HS-5 (cell line): ENCODE data around the gene NOX5.

ENCODE experiments used
- DNase-seq: peaks from one replicate; pipeline ENCODE4 v3.0.0-alpha.2; 2012; ENCODE audit warnings: low read depth

The NOX5 gene

DNA sequence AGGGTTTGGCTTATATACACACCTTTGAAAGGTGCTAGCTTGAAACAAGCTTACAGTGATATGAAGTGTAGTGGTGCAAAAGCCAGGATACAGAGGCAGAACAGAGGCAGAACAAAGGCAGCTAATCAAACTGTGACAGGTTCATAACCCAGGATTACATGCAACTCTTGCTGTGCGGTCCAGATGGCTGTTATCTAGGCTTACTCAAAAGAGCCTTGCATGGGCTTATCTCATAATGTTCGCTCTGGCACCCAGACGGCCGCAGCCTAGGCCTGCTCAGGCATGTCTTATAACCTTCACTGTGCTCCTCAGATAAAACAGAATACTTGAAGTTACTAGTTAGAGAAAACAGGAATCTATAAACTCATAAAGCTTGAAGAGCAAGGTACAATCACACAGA lies 22.8 kb upstream of the NOX5 start:
- DNase-seq, result no peak

DNA sequence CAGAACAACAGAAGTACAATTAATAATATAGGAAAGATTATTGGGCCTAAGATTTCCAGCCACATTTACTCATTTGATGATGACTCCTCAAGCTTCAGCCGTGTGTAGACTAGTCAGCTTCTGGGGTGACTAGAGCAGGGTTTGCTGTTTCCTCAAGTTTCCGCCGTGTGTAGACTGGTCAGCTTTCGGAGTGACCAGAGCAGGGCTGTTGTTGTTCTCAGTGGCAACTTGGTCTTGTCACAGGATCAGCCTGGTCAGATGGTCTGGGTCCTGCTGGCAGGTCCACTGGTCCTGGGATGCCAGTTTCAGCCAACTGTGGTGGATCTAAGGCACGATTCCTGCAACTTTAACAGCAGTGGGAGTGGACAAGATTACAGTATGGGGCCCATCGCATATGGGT lies 21.8 kb upstream of the NOX5 start:
- DNase-seq, result no peak

DNA sequence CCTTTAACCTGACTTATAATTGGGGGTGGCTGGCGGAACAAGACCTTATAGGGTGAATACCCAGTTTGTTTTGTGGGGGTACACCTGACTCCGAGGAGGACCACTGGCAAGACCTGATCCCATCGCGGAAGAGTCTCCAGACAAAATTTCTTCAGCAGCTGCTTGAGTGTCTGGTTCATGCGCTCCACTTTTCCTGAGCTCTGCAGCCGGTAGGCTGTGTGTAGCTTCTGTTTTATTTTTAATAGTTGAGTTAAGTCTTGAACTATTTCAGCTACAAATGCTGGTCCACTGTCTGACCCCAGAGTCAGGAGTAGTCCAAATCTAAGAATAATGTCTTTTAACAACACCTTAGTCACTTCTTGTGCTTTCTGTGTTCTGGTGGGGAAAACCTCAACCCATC lies 21.2 kb upstream of the NOX5 start:
- DNase-seq, result no peak

DNA sequence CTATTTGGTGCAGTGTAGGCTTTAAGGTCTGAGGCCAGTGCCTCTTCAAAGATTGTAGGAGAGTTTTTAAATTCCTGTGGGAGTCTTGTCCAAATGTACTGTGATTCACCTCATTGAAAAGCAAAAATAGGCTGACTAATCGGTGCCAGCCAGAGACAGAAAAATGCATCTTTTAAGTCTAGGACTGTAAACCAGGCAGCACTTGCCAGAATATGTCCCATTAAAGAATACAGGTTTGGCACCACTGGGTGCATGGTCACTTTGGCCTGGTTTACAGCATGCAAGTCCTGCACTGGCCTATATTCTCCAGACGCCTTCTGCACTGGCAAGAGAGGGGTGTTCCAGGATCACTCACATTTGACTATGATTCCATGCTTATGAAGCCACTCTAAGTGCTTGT lies 20.3 kb upstream of the NOX5 start:
- DNase-seq, result peak; percentile 59

DNA sequence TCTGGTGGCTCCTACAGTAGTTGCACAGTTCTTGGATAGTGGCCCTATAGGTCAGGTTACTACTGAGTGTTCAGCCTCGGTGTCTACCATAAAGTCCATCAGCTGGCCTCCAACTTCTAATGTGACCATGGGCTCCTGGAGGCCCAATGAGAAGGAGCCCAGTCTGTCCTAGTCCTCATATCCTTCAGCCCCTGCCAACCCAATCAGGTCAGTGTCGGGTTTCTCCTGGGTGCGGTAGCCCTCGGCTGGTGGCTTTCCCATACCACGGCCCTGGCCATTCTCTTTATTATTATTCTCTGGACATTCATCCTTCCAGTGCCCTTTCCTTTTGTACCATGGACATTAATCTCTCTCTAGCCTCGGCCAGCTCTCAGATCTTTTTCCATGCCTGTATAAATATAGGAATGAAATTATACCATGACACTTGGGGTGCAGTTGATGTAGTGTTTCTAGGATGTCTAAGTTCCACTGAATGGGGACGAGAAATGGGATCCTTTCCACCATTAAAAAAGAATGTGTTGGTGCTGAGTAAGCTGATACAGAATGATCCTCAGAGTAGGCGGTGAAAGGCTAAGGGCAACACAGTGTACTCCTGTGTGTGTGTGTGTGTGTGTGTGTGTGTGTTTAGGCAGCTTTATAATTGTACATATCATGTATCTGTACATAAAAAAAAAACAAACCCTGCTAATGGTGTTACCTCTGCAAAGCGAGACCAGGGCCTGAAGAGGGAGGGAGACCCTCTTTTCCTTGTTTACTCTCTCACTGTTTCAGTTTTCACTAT lies 19.3 kb upstream of the NOX5 start:
- no peak for DNase-seq

DNA sequence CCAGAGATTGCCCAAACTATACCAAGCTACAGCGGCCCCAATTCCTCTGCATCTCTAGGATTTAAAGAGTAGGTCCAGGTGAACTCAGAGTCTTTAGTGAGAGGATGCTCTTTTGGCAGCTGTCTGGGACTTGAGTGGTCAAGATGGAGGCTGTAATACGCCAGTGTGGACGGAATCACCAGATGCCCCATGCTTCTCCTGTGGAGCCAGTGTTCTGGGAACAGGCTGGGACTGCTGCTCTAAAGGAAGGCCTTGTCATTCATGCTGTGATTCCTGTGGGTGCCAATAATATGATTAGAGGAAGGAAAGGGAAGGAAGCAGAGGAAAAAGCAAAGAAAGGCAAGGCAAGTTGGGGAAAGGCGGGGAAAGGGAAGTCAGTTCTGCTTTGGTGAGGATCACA lies 17.4 kb upstream of the NOX5 start:
- no peak for DNase-seq

DNA sequence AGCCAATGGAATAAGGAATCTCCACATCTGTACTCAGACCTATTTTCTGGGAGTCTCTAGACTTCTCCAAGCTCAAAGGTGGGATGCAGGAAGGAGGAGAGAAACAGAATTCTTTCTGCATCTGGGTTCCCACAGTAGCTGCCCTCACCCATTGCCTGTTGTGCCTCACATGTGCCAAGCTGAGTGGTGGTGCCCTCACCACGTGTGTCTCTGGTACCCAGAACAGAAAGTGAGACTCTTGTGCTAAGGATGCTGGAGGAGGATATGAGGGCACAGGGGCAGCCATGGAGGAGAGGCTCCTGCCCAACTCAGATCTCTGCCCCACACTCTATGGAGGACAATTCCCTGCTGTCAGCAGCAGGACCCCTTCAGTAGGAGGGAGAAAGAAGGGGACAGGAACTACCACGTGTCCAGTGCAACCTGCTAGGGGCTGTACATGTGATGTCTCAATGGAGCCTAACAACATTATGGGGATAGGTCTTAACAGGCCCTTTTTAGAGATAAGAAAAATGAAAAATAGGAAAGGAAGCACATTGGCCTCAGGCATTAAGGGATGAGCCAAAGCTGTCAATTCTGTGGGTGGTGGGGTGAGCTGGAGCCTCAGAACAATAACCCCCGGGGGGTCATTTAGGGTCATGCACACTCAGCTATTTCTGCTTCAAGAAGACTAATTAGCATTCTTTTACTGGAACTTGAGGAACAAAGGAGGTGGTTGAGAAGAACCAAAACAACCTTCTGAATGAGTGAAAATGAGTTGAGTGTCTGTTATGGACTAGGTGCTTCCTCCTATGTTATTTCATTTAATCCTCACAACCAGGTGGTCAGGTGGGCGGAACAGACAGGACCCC lies 16.3 kb upstream of the NOX5 start:
- no peak for DNase-seq

DNA sequence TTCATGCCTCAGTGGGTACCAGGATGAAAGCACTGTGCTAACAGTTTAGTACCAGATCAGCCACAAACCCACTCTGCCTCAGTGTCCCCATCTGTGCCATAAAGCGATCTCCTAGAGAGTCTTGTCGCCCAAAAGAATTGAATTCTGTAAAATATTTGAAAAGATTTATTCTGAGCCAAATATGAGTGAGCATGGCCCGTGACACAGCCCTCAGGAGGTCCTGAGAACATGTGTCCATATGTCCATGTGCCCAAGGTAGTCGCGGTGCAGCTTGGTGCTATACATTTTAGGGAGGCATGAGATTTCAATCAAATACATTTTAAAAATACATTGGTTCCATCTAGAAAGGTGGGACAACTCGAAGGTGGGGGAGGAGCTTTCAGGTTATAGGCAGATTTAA lies 15.4 kb upstream of the NOX5 start:
- no peak for DNase-seq

DNA sequence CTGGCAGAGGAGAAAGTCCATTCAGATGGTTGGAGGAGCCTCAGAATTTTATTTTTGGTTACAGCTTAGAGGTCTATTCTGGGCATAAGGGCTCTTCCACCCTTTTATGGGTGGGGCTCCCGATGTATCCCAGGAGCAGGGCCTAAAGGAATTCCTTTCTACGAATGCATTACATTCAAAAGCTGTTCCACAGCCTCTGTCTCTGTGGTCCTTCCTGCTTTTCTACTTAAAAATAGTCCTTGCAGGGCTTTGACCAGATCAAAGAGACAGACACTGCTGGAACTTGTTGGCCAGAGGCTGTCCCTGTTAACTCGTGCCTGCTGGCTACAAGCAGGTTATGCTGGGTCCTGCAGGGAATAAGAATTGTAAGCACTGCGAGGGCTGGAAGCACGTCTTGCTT lies 14.4 kb upstream of the NOX5 start:
- no peak for DNase-seq

DNA sequence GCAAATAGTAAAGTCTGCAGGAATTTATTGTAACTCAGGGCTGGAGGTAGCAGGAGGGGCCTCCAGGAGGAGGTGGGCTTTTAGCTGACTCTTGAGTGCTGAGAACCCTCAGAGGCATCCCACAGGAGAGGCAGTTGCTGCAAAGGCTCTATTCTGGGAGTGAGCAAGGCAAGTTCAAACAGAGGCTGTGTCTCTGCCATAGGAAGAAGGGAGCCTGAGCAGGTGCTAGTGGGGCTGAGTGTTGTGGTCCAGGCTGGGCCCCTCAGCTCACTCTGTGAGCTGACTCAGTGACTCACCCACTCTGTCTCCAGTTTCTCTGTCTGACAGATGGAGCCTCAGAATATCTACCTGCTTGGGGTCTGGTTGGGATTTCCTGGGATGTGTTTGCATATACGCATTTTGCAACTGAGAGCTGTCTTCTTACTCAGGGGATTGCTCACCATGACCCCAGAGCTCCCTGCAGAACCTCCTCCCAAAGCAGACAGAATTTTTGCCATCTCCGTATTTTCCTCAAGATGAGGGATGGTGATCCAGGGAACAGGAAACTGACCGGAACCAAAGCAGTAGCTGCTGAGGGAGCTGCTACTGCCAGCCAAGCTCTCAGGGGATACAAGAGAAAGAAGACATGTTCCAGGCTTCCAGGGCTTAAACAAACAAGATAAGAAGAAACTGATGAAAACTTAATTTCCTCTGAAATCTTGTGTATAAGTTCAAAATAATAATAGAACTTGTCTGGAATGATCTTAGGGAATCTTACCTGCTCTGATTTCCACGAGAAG lies 13.6 kb upstream of the NOX5 start:
- DNase-seq, result no peak

DNA sequence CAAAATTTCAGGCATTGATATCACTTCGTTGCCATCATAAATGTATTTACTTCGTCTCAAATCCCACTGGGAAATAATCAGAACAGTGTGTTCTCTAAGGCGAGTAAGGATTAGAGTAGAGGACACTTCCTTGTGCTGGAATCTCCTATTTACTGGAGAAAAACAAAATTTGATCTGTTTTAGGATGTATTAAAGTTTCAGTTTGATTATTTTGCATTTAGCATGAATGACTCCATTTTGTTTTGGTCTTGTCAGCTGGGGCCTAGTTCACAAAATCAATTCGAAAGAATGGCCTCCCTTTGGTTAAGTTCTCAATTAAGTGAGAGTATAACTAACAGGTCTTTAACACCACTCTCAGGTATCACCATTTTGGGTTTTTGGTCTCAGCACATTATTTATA lies 11.7 kb upstream of the NOX5 start:
- no peak for DNase-seq

DNA sequence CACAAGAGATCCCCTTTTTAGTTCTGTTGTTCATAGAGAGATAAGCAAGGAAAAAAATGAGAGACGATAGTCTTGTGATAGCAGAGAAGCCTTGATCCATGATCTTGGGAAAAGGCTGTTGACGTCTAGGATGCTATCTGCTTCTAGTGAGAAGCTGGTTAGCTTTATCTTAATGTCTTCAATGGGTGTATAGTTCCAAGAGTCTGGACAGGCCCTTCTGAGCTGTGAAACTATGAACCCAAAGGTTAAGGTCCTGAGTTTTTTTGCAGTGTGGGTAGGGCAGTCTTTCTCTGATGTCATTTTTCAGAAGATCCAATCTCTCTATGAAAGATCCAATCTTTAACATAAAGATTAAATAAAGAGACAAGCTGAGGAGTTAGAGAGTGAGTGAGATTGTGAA lies 10.5 kb upstream of the NOX5 start:
- DNase-seq, result no peak

DNA sequence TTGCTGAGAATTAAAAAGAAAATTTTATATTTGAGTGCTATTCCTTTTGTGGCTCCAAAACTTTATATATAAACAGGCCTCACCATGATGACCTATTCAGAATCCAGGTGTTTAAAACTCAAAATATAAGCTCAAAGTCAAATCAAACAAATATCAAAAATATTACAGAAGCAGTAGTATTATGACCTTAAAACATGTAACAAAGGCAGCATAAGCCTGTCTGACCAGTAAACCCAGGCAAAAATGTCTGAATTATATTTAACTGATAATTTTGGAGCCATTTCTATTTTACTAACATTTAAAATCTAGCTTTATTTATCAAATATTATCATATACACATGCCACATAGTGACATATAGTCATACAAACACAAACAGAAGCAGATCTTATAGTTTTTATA lies 6.4 kb upstream of the NOX5 start:
- no peak for DNase-seq

DNA sequence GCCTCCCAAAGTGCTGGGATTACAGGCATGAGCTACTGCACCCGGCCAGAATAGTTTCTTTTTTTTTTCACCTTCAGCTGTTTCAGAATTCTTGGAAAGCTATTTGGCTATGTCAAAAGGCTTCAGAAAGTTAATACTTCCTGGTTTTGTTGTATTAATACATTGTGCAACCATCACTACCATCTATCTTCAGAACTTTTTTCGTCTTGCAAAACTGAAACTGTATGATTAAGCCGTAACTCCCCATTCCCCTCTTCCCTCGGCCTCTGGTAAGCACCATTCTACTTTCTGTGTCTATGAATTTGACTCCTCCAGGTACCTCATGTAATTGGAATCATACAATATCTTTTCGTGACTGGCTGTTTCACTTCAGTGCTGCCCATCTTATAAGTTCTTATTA lies 5.2 kb upstream of the NOX5 start:
- DNase-seq, result no peak

DNA sequence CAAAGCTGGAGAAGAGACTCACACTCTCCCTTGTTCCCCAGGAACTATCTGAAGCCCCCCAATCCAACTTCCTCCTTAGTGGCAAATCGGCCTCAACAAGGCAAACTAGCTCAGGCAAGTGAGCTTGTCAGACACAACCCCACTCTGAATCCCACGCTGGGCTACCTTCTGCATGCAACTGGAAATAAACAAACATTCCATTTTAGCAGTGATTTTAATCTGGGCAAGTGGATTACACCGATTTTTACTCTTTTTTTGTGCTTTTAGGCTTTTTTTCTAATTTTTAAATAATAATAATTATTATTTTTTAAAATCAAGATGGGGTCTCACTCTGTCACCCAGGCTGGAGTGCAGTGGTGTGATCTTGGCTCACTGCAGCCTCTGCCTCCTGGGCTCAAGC lies 2.9 kb upstream of the NOX5 start:
- no peak for DNase-seq

DNA sequence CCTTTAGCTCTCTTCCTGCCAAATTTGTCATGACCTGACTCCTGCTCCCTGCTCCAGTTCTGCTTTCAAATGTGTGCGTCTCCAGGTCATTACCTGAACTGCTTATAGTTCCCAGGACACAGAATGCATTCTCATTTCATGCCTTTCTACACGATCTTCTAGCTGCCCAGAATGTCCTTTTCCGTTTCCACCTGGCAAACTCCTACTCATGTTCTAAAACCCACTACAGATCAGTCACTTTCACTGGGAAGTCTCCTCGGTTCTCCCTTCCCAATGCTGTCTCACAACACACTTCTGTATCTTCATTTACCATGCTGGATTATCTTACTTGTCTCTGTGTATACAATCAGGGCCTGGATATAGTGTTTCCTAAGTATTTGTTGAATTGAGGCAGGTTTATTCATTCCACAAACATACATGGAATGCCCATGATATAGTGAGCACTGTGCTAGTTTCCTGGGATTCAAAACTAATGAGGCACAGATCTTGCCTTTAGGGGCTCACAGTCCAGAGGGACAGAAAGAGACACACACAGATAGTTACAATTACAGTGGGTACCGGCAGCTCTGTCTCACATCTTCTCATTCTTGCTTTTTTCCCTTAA lies 1.6 kb upstream of the NOX5 start:
- no peak for DNase-seq

DNA sequence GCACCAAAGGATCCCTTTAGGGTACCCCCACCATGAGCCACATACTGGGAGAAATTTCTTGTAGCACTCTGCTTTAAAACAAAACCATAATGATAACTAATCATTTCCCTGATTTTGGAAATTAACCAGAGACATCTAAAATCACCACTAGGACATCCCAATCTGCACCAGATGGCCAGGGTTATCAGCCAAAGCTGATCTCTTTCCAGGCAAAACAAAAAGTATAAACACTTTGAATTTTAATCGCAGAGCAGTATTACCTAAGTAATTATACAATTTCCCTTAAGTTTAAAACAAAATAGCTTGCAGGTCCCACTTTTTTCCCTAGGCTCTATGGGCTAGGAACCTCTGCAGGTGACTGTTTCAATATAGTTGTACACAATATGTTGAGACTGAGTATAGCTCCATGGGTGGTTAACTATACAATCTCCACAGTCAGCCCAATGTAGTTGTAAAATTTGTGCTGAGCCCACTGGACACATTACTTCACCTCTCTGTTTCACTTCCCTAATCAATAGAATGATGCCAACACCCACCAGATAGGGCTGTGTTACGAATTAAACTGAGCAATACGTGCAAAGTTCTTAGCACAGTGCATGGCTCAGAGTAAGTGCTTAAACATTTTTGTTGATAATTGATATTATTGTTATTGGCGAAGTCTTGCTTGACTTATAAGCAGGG lies 629 bp upstream of the NOX5 start:
- DNase-seq, result no peak

DNA sequence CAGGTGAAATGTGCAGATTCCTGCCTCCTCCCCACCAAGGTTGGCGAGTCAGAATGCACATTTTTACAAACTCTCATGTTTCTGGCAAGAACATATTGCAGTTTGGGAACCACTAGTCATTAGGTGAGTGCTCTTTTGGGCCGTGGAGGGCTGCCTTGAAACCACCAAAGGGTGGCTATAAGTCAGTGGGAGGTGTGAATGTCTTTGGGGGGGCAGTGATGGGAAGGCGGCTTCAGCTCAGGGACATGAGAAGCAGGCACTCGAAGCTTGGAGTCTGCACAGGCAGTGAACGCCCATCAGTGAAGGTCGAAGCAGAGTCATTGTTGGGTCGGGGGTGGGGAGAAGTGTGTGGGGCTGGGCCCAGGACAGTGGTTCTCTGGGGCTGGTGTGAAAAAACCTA lies 1.1 kb downstream of the NOX5 start:
- DNase-seq, result no peak

DNA sequence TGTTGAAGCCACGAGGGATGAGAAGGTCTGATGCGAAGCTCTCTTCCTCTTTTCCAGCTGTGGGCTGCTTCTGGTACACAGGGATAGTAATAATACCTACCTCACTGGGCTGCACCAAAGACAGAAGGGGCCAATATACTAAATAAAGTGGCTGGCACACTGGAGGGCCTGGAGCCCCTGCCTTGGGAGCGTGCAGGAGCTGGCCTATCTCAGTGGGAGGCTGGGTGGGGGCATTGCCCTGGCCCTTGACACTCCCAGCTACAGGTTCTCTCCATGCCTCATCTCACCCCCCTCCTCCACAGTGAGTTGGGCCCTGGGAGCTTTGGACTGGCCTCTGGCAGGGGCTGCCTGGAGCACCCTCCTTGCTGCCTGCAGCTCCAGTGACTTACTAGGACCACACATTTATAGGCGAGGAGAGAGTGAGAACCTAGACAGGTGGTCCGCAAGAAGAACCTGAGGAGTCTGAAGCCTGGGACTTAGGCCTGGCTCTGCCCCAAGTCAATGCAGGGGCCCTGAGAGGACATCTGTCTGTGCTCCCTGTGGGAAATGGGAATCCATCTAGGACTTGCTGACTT lies 1.6 kb downstream of the NOX5 start:
- DNase-seq, result no peak

DNA sequence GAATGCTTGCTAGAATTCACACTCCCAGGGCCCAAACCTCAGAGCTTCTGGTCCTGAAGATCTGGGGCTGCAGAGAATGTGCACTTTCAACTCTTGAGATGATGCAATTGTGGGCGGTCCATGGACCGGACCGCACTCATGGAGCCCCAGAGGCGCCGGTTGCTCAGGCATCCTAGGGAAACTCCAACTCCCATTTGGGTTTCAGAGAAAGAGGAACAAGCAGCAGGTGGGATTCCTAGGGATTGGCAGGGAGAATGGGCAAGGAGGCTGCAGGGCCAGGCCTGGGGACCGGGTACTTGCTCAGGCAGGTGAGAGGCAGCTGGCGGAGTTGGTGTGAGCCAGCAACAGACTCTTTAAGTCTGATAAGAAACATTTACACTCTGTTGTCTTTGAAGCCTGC lies 3.5 kb downstream of the NOX5 start:
- no peak for DNase-seq

DNA sequence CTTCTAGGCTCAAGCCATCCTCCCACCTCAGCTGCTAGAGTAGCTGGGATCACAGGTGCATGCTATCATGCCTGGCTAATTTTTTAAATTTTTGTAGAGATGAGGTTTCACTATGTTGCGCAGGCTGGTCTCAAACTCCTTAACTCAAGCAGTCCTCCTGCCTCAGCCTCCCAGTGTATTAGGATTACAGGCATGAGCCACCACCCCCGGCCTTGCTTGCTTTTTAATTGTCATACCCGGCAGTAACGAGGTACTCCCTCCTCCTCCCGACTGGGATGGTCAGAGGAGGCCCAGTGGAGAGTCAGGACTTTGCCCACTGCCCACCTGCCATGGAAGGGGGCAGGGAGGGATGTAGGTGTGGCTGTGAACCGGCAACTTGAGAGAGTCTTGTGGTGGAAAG lies 4.5 kb downstream of the NOX5 start:
- no peak for DNase-seq

DNA sequence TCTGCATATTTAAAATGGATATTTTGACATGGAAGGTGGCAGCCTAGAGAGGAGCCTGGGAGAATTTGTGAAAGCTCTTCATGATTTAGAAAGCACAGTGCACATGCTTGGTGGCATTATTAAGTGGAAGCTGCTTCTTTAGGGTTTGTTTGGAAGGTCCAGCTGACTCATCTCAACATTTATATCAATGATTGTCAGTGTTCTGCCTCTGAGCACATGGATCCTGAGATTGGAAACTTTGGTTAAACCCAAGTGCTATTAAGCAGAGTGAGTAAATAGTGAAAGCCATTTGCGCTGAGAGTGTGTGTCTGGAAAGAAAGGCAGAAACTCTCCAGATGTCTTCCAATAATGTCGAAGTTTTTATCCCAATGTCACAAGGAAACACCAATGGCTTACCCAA lies 7.4 kb downstream of the NOX5 start:
- DNase-seq, result no peak
